ENCODE measurements around the gene CD48. TPM values are rescaled to one million over a fixed set of nuclear protein-coding genes. Genes with fewer than 3 reads are reported as not detected.

Gene CD48
- polyA plus RNA-seq, 1 donor (not counting 4 experiments of a cell fraction or from before 2014, with no cell fraction given): 0.07 TPM

- Histone ChIP-seq H3K9ac (ENCODE audit: control insufficient read depth, extremely low read depth, insufficient read depth, low read length) (no peak overlapping the region), H4K20me1 (ENCODE audit: control insufficient read depth, extremely low read depth, insufficient read depth, low read length) (no peaks in the 10 kb centered on the region), H3K4me3 (ENCODE audit: control insufficient read depth in 2 of 3, extremely low read depth in 1 of 3, insufficient read depth in 2 of 3, low read depth in 1 of 3, low read length in 3 of 3) (no peak overlapping the region), H3K79me2 (ENCODE audit: control insufficient read depth, insufficient read depth, low read length) (no peaks in the 10 kb centered on the region), H3K9me3 (ENCODE audit: control insufficient read depth, low read depth, low read length) (no peaks in the 10 kb centered on the region), H3K4me2 (ENCODE audit: control insufficient read depth, extremely low read depth, insufficient read depth, low read depth, low read length) (no peak overlapping the region), H3K36me3 (ENCODE audit: control insufficient read depth in 2 of 2, extremely low read depth in 1 of 2, insufficient read depth in 2 of 2, low read length in 2 of 2) (no peaks in the 10 kb centered on the region), H2AFZ (ENCODE audit: control insufficient read depth, low read length) (no peak overlapping the region), H3K27me3 (ENCODE audit: control insufficient read depth, extremely low read depth, insufficient read depth, low read length) (no peaks in the 10 kb centered on the region), H3K4me1 (ENCODE audit: control insufficient read depth, extremely low read depth, insufficient read depth, low read length) (no peaks in the 10 kb centered on the region), H3K27ac (ENCODE audit: control insufficient read depth, insufficient read depth, low read length) (no peak overlapping the region), H3K9me1 (ENCODE audit: control insufficient read depth, extremely low read depth, insufficient read depth, low read length) (no peaks in the 10 kb centered on the region)
- TF ChIP-seq EZH2 (IDR thresholded peaks at IDR 0.05; ENCODE audit: low read length) (no peak), CTCF (optimal IDR thresholded peaks at IDR 0.05 in 1 of 3, IDR thresholded peaks at IDR 0.05 in 1 of 3, conservative IDR thresholded peaks at IDR 0.05 in 1 of 3; ENCODE audit: extremely low read depth in 1 of 3, insufficient read depth in 2 of 3, low read length in 3 of 3) (no peak)
- DNase-seq (ENCODE audit: low read depth, low spot score) (no peak), FAIRE-seq (no peak)
- dilution Hi-C loops (cut with MboI; ENCODE audit: extremely low pct_ligation_motif_present, low sequenced_read_pairs): no loop called here
Measured at GRCh38 chr1:160664573-160665051, 47.0 kb downstream of the CD48 start.

- TF ChIP-seq CTCF (optimal IDR thresholded peaks at IDR 0.05 in 1 of 3, IDR thresholded peaks at IDR 0.05 in 1 of 3, conservative IDR thresholded peaks at IDR 0.05 in 1 of 3; ENCODE audit: extremely low read depth in 1 of 3, insufficient read depth in 2 of 3, low read length in 3 of 3): no peak
- no peak for TF ChIP-seq EZH2 (IDR thresholded peaks at IDR 0.05; ENCODE audit: low read length)
- Histone ChIP-seq H3K27ac (ENCODE audit: control insufficient read depth, insufficient read depth, low read length) (no peak overlapping the region), H2AFZ (ENCODE audit: control insufficient read depth, low read length) (no peak overlapping the region), H3K4me2 (ENCODE audit: control insufficient read depth, extremely low read depth, insufficient read depth, low read depth, low read length) (no peak overlapping the region), H3K9me3 (ENCODE audit: control insufficient read depth, low read depth, low read length) (no peaks in the 10 kb centered on the region), H3K9ac (ENCODE audit: control insufficient read depth, extremely low read depth, insufficient read depth, low read length) (no peak overlapping the region), H3K27me3 (ENCODE audit: control insufficient read depth, extremely low read depth, insufficient read depth, low read length) (no peaks in the 10 kb centered on the region), H4K20me1 (ENCODE audit: control insufficient read depth, extremely low read depth, insufficient read depth, low read length) (no peaks in the 10 kb centered on the region), H3K36me3 (ENCODE audit: control insufficient read depth in 2 of 2, extremely low read depth in 1 of 2, insufficient read depth in 2 of 2, low read length in 2 of 2) (no peaks in the 10 kb centered on the region), H3K9me1 (ENCODE audit: control insufficient read depth, extremely low read depth, insufficient read depth, low read length) (no peaks in the 10 kb centered on the region), H3K79me2 (ENCODE audit: control insufficient read depth, insufficient read depth, low read length) (no peaks in the 10 kb centered on the region), H3K4me3 (ENCODE audit: control insufficient read depth in 2 of 3, extremely low read depth in 1 of 3, insufficient read depth in 2 of 3, low read depth in 1 of 3, low read length in 3 of 3) (no peak overlapping the region), H3K4me1 (ENCODE audit: control insufficient read depth, extremely low read depth, insufficient read depth, low read length) (no peaks in the 10 kb centered on the region)
- FAIRE-seq (no peak), DNase-seq (ENCODE audit: low read depth, low spot score) (no peak)
- dilution Hi-C loops (cut with MboI; ENCODE audit: extremely low pct_ligation_motif_present, low sequenced_read_pairs): no loop called here
Measured at GRCh38 chr1:160662910-160663309, 48.7 kb downstream of the CD48 start.

Measured in keratinocyte (primary cell).